Gastroesophageal sphincter (tissue), 3 donors: ENCODE results near the gene LTBP1.

ENCODE experiments used
- EP300 ChIP-seq: sonication (generic); formaldehyde crosslinking; IDR thresholded peaks from one replicate; pipeline ENCODE4 v1.6.1; 2017; ENCODE audit warnings: antibody characterized with exemption, mild to moderate bottlenecking
- POLR2A ChIP-seq, 2 donors: fragments of 450-650 bp; IDR thresholded peaks; one replicate each; pipeline ENCODE4 v1.6.1; 2017; ENCODE audit warnings: antibody characterized with exemption in 2 of 2, mild to moderate bottlenecking in 2 of 2, moderate library complexity in 1 of 2
- POLR2AphosphoS5 ChIP-seq: sonication (generic); formaldehyde crosslinking; IDR thresholded peaks from one replicate; pipeline ENCODE4 v1.6.1; 2017; ENCODE audit warnings: antibody characterized with exemption
- TF ChIP-seq, protein P1 (sequence below), 4 experiments: fragments of 200-600 bp in 2 of 4; fragments of 450-650 bp in 2 of 4; sonication (generic) in 1 of 4; IDR thresholded peaks; one replicate each; pipeline ENCODE4 v1.5.1; 2017 to 2019; ENCODE audit warnings: antibody characterized with exemption in 4 of 4, mild to moderate bottlenecking in 2 of 4, moderate library complexity in 2 of 4

DNA sequence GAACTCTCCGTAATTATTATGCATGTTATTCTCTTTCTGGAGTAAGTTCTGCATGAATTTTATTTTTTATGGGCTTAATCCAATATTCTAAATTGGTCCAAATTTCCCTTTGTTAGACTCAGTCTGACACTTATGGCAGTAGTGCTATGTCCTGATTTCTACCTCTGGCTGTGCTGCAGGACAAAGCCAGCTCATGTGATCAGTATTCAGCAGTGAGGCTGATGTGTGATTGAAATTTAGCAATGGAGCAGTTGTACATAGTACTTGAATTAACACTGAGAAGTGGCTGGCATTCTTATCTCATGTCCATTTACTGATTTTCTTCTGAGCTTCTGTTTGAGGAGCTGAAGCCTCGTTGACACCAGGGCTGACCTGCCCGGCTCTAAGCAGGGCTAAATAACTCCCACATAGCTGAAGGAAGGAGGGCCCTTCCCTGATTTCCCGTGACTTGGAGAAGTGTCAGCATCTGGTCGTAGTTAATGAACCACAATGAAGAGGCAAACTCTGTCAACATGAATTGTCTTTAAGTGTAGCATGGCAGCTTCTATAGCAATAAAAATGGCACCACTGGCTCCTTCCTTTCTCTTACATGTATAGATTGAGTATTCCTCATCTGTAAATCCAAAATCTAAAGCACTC is 370.7 kb downstream of the LTBP1 start:
- TF ChIP-seq, protein P1, sequence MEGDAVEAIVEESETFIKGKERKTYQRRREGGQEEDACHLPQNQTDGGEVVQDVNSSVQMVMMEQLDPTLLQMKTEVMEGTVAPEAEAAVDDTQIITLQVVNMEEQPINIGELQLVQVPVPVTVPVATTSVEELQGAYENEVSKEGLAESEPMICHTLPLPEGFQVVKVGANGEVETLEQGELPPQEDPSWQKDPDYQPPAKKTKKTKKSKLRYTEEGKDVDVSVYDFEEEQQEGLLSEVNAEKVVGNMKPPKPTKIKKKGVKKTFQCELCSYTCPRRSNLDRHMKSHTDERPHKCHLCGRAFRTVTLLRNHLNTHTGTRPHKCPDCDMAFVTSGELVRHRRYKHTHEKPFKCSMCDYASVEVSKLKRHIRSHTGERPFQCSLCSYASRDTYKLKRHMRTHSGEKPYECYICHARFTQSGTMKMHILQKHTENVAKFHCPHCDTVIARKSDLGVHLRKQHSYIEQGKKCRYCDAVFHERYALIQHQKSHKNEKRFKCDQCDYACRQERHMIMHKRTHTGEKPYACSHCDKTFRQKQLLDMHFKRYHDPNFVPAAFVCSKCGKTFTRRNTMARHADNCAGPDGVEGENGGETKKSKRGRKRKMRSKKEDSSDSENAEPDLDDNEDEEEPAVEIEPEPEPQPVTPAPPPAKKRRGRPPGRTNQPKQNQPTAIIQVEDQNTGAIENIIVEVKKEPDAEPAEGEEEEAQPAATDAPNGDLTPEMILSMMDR (IDR thresholded peaks at IDR 0.05): no peak
- TF ChIP-seq EP300 (no peak), POLR2A (IDR thresholded peaks at IDR 0.05) (no peak), POLR2AphosphoS5 (no peak)
